K562 (cell line): Measurements from ENCODE around the gene ARIH1. TPM values are rescaled to one million over a fixed set of nuclear protein-coding genes. Genes with fewer than 3 reads are reported as not detected.

ENCODE experiments used
- FOXJ3 ChIP-seq: sonication (generic); formaldehyde crosslinking; IDR thresholded peaks from 2 replicates; pipeline ENCODE4 v1.4.0; 2020; ENCODE audit warnings: mild to moderate bottlenecking, missing genetic modification reagents
- GTF2E2 ChIP-seq: fragments of 200-800 bp; sonication (Bioruptor generic); IDR thresholded peaks from 2 replicates; pipeline ENCODE4 v1.6.1; 2016; ENCODE audit warnings: missing genetic modification characterization, missing compliant biosample characterization
- HNRNPL ChIP-seq: fragments of 200-400 bp; formaldehyde crosslinking; IDR thresholded peaks from 2 replicates; pipeline ENCODE4 v1.6.1; 2017; ENCODE audit warnings: low read depth, mild to moderate bottlenecking, low read length
- KDM1A ChIP-seq, 2 experiments: fragments of 450-650 bp; IDR thresholded peaks; 2 replicates each; pipeline ENCODE4 v1.6.1; 2016; ENCODE audit warnings: mild to moderate bottlenecking in 2 of 2
- LCOR ChIP-seq: sonication (generic); formaldehyde crosslinking; IDR thresholded peaks from 2 replicates; pipeline ENCODE4 v1.8.0; 2022; ENCODE audit warnings: mild to moderate bottlenecking, missing genetic modification reagents
- LEF1 ChIP-seq: fragments of 450-650 bp; IDR thresholded peaks from 2 replicates; pipeline ENCODE4 v1.6.1; 2016; ENCODE audit warnings: mild to moderate bottlenecking
- MIER1 ChIP-seq: fragments of 450-650 bp; IDR thresholded peaks from 2 replicates; pipeline ENCODE4 v1.6.1; 2016; ENCODE audit warnings: antibody characterized with exemption, mild to moderate bottlenecking, low read depth
- NFE2L1 ChIP-seq: fragments of 450-650 bp; IDR thresholded peaks from 2 replicates; pipeline ENCODE4 v1.6.1; 2016; ENCODE audit warnings: missing genetic modification characterization, low read depth, mild to moderate bottlenecking, missing compliant biosample characterization, moderate library complexity, borderline replicate concordance
- PHTF2 ChIP-seq: fragments of 250-450 bp; sonication (Bioruptor Pico); IDR thresholded peaks from 2 replicates; pipeline ENCODE4 v1.5.0; 2021; ENCODE audit warnings: mild to moderate bottlenecking
- RBBP5 ChIP-seq: fragments of 200-600 bp; sonication (generic); IDR thresholded peaks from 2 replicates; pipeline ENCODE4 v1.6.1; 2012; ENCODE audit warnings: borderline replicate concordance, mild to moderate bottlenecking, low read length, control low read depth, inconsistent platforms; ENCODE audit not compliant: insufficient read depth, poor library complexity, severe bottlenecking
- RBM15 ChIP-seq: fragments of 200-400 bp; formaldehyde crosslinking; IDR thresholded peaks from 2 replicates; pipeline ENCODE4 v1.6.1; 2018; ENCODE audit warnings: mild to moderate bottlenecking, low read length, moderate library complexity; ENCODE audit not compliant: insufficient read depth
- SIRT6 ChIP-seq: IDR thresholded peaks from one replicate; pipeline ENCODE4 v1.6.1; 2012; ENCODE audit warnings: low read depth, mild to moderate bottlenecking, control low read depth, inconsistent platforms, low read length, moderate library complexity
- SMAD1 ChIP-seq: fragments of 150-350 bp; IDR thresholded peaks from 2 replicates; pipeline ENCODE4 v1.6.1; 2014; ENCODE audit warnings: low read length, low read depth; ENCODE audit not compliant: partially characterized antibody
- WHSC1 ChIP-seq: IDR thresholded peaks from one replicate; pipeline ENCODE4 v1.6.1; 2012; ENCODE audit warnings: low read length, control low read depth, inconsistent platforms
- XRCC5 ChIP-seq: fragments of 200-400 bp; formaldehyde crosslinking; IDR thresholded peaks from 2 replicates; pipeline ENCODE4 v1.6.1; 2017; ENCODE audit warnings: low read depth, mild to moderate bottlenecking, low read length
- ZNF217 ChIP-seq: sonication (generic); formaldehyde crosslinking; IDR thresholded peaks from 2 replicates; pipeline ENCODE4 v1.8.0; 2022; ENCODE audit warnings: mild to moderate bottlenecking, missing genetic modification reagents
- ZNF232 ChIP-seq: sonication (generic); formaldehyde crosslinking; IDR thresholded peaks from 2 replicates; pipeline ENCODE4 v1.8.0; 2022; ENCODE audit warnings: mild to moderate bottlenecking, missing genetic modification reagents
- ZNF77 ChIP-seq: fragments of 250-450 bp; sonication (Bioruptor Pico); IDR thresholded peaks from 2 replicates; pipeline ENCODE4 v1.5.0; 2020
- polyA plus RNA-seq, 8 experiments: library from polyadenylated mRNA; depleted of rRNA in 4 of 8; stranded (reverse) in 5 of 8; unstranded in 3 of 8; fragments of >200 nt; fragmentation: Nextera tagmentation in 2 of 8; fragmentation: Illumina TruSeq in 1 of 8; extraction: Ambion mirVana in 2 of 8; extraction: Trizol in 1 of 8; gene quantifications; 2 replicates each; pipeline versions ENCODE4 v1.2.1 to v1.2.3, GENCODE V29; 2011 to 2014; ENCODE audit warnings: inconsistent platforms in 1 of 8, missing spikeins in 1 of 8
- total RNA-seq, 7 experiments: library from RNA; depleted of rRNA in 6 of 7; stranded (reverse); fragments of >200 nt in 6 of 7; fragmentation: Illumina TruSeq in 2 of 7; extraction: Trizol in 2 of 7; gene quantifications; 2 replicates each; pipeline versions ENCODE4 v1.2.1 to v1.2.3, GENCODE V29; 2011 to 2021; ENCODE audit warnings: low replicate concordance in 1 of 7
- TF ChIP-seq, protein P1 (sequence below), 2 experiments: fragments of 150-350 bp in 1 of 2; IDR thresholded peaks; 2 replicates each; pipeline ENCODE4 v1.6.1; 2012 to 2016; ENCODE audit warnings: low read depth in 2 of 2, low read length in 2 of 2, mild to moderate bottlenecking in 1 of 2, moderate library complexity in 1 of 2
- TF ChIP-seq, protein P2 (sequence below): fragments of 250-450 bp; sonication (Bioruptor Pico); IDR thresholded peaks from 2 replicates; pipeline ENCODE4 v1.8.0; 2021; ENCODE audit warnings: moderate library complexity, mild to moderate bottlenecking, inconsistent platforms
- TF ChIP-seq, protein P3 (sequence below): fragments of 450-650 bp; formaldehyde crosslinking; conservative IDR thresholded peaks from 2 replicates; pipeline ENCODE4 v1.4.0; 2022; ENCODE audit warnings: mild to moderate bottlenecking, missing genetic modification characterization
- TF ChIP-seq, protein P4 (sequence below), 2 experiments: IDR thresholded peaks; 2 replicates each; pipeline ENCODE4 v1.6.1; 2011; ENCODE audit warnings: borderline replicate concordance in 1 of 2, control low read depth in 1 of 2, low read depth in 1 of 2, low read length in 1 of 2, mild to moderate bottlenecking in 1 of 2, mixed read lengths in 1 of 2, moderate library complexity in 1 of 2; ENCODE audit not compliant: insufficient read depth in 1 of 2, insufficient read length in 1 of 2, poor library complexity in 1 of 2, severe bottlenecking in 1 of 2; ENCODE audit errors: extremely low read depth in 1 of 2

Gene ARIH1
- total and polyA plus RNA-seq, 9 of the 15 experiments (the other 6 are each of a cell fraction or from before 2014, with no cell fraction given) = 17.7 to 125 (median 31.4) TPM

DNA sequence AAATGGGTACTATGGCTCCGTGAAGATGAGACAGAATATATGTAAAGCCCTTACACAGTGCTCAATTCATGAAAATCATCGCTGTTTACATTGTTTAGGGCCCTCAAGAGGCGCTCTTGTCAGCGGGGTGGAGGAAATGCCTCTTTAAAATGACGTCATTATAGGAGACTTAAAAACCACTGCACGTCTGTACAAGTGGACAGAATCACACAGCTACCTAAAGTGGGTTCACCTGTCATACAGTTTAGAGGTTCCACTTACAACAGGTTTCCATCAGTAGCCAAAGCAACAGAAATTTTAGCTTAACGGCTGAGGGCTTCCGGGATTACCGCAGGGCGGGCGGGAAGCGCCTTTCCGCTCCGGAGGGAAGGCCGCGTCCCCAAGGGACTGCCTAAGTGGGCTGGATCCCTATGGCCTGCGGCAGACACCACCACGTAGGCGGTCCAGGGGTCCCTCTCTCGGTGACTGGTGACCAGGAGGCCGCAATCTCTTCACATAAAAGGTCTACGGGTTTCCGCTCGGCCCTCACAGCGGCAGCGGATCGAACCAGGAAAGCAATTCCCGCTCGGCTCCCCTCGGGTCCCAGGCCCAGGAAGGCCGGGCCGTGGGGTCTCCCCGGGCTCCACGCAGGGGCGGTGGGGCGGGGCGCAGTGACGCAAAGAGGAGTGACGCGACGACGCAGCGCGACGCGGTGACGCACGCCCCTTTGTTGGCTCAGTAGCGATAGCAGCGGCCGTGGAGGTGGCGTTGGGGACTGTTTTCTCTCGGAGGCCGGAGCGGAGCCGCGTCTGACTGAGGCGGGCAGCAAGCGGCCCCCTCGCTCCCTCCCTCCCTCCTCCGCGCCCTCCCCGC lies at the start of gene ARIH1 (continued):
- TF ChIP-seq, protein P1, sequence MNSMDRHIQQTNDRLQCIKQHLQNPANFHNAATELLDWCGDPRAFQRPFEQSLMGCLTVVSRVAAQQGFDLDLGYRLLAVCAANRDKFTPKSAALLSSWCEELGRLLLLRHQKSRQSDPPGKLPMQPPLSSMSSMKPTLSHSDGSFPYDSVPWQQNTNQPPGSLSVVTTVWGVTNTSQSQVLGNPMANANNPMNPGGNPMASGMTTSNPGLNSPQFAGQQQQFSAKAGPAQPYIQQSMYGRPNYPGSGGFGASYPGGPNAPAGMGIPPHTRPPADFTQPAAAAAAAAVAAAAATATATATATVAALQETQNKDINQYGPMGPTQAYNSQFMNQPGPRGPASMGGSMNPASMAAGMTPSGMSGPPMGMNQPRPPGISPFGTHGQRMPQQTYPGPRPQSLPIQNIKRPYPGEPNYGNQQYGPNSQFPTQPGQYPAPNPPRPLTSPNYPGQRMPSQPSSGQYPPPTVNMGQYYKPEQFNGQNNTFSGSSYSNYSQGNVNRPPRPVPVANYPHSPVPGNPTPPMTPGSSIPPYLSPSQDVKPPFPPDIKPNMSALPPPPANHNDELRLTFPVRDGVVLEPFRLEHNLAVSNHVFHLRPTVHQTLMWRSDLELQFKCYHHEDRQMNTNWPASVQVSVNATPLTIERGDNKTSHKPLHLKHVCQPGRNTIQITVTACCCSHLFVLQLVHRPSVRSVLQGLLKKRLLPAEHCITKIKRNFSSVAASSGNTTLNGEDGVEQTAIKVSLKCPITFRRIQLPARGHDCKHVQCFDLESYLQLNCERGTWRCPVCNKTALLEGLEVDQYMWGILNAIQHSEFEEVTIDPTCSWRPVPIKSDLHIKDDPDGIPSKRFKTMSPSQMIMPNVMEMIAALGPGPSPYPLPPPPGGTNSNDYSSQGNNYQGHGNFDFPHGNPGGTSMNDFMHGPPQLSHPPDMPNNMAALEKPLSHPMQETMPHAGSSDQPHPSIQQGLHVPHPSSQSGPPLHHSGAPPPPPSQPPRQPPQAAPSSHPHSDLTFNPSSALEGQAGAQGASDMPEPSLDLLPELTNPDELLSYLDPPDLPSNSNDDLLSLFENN (IDR thresholded peaks at IDR 0.05; ENCODE audit: low read depth in 2 of 2, low read length in 2 of 2) = peak in 1 of 2 experiments; percentile 56; a peak in 1 of 4 replicates
- peak; percentile 98 for TF ChIP-seq GTF2E2
- TF ChIP-seq, protein P2, sequence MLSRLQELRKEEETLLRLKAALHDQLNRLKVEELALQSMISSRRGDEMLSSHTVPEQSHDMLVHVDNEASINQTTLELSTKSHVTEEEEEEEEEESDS (CRISPR knock-in tag) = no peak
- TF ChIP-seq SIRT6 = no peak
- TF ChIP-seq RBBP5 = peak; percentile 15
- TF ChIP-seq ZNF232 (CRISPR knock-in tag) = peak; percentile 68
- TF ChIP-seq SMAD1 = no peak
- no peak for TF ChIP-seq MIER1
- no peak for TF ChIP-seq NFE2L1 (tag)
- no peak for TF ChIP-seq PHTF2
- TF ChIP-seq XRCC5 = no peak
- TF ChIP-seq, protein P3, sequence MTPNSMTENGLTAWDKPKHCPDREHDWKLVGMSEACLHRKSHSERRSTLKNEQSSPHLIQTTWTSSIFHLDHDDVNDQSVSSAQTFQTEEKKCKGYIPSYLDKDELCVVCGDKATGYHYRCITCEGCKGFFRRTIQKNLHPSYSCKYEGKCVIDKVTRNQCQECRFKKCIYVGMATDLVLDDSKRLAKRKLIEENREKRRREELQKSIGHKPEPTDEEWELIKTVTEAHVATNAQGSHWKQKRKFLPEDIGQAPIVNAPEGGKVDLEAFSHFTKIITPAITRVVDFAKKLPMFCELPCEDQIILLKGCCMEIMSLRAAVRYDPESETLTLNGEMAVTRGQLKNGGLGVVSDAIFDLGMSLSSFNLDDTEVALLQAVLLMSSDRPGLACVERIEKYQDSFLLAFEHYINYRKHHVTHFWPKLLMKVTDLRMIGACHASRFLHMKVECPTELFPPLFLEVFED (CRISPR knock-in tag) = no peak; the same call in 1 of the 2 replicates
- TF ChIP-seq RBM15 = no peak
- TF ChIP-seq WHSC1 = no peak
- no peak for TF ChIP-seq KDM1A (IDR thresholded peaks at IDR 0.05)
- 0 out of 2 replicates have a peak, but pooled peaks have one; percentile 68 for TF ChIP-seq HNRNPL
- no peak for TF ChIP-seq LCOR (CRISPR knock-in tag)
- no peak for TF ChIP-seq ZNF77 (CRISPR knock-in tag)
- no peak; the same call in 1 of the 2 replicates for TF ChIP-seq FOXJ3 (CRISPR knock-in tag)
- TF ChIP-seq LEF1 = peak; percentile 51; the same call in 1 of the 2 replicates
- no peak for TF ChIP-seq ZNF217 (CRISPR knock-in tag)
- TF ChIP-seq, protein P4, sequence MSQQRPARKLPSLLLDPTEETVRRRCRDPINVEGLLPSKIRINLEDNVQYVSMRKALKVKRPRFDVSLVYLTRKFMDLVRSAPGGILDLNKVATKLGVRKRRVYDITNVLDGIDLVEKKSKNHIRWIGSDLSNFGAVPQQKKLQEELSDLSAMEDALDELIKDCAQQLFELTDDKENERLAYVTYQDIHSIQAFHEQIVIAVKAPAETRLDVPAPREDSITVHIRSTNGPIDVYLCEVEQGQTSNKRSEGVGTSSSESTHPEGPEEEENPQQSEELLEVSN (IDR thresholded peaks at IDR 0.05; ENCODE audit: borderline replicate concordance in 1 of 2, extremely low read depth in 1 of 2, insufficient read depth in 1 of 2, insufficient read length in 1 of 2, low read depth in 1 of 2, low read length in 1 of 2, poor library complexity in 1 of 2, severe bottlenecking in 1 of 2) = peak in 1 of 2 experiments; percentile 22
